ENCODE measurements around the gene ZNF354C. TPM values are rescaled to one million over a fixed set of nuclear protein-coding genes. Genes with fewer than 3 reads are reported as not detected.

Gene ZNF354C
- total and polyA plus RNA-seq, 10 of the 15 experiments (the other 5 are each of a cell fraction or from before 2014, with no cell fraction given): 0.01 to 0.03 (median 0.02) TPM; not detected in 7

GRCh38 chr5:179129607-179130071 is 69.5 kb downstream of the ZNF354C start:
- Histone ChIP-seq H3K36me3 (ENCODE audit: control insufficient read depth in 2 of 2, insufficient read depth in 2 of 2, low read length in 1 of 2) (no peaks in the 10 kb centered on the region), H3K27me3 (replicated peaks in 1 of 2; ENCODE audit: control insufficient read depth in 2 of 2, insufficient read depth in 2 of 2, low read length in 1 of 2) (no peaks in the 10 kb centered on the region), H4K20me1 (ENCODE audit: control insufficient read depth, insufficient read depth) (no peaks in the 10 kb centered on the region), H3K9me3 (replicated peaks; ENCODE audit: control insufficient read depth, insufficient read depth, low read length) (peaks cover 3% of the 10 kb centered on the region; the same call in 1 of the 3 replicates), H3K79me2 (ENCODE audit: control insufficient read depth, insufficient read depth, low read length) (no peaks in the 10 kb centered on the region), H3K4me1 (ENCODE audit: control insufficient read depth, insufficient read depth, low read length) (no peaks in the 10 kb centered on the region), H2AFZ (ENCODE audit: control insufficient read depth, low read depth, low read length) (no peak overlapping the region), H3K4me3 (no peak overlapping the region), H3K4me2 (ENCODE audit: control insufficient read depth, insufficient read depth) (no peak overlapping the region), H3K27ac (ENCODE audit: control insufficient read depth, insufficient read depth) (no peak overlapping the region), H3K9ac (ENCODE audit: control insufficient read depth, insufficient read depth, low read length) (no peak overlapping the region)
- 52% methylated on average over 16 of the region's 18 CpGs for WGBS (ENCODE audit: insufficient coverage, insufficient replicate concordance, low lambda C conversion rate, missing lambda C conversion rate)
- intact Hi-C loops (cut with micrococcal nuclease; ENCODE audit: unreplicated experiment) (no loop called here), in situ Hi-C loops (cut with MboI) (no loop called here)
- ChIA-PET POLR2A (no interaction called here), SMC1A (ENCODE audit: uncharacterized antibody, unreplicated experiment) (no interaction called here), RAD21 (ENCODE audit: unreplicated experiment) (no interaction called here), CTCF (no interaction called here)
- no peak for ATAC-seq
- no peak for FAIRE-seq
- no TSS peak for BruUV-seq (replicated peaks)
- no peak for DNase-seq (ENCODE audit: low read depth, low spot score)
- TF ChIP-seq SUPT20H (IDR thresholded peaks at IDR 0.05; ENCODE audit: borderline replicate concordance, control insufficient read depth, low read depth, low read length) (no peak), ZNF592 (IDR thresholded peaks at IDR 0.05) (no peak), HDAC2 (IDR thresholded peaks at IDR 0.05) (no peak), HDGF (IDR thresholded peaks at IDR 0.05) (no peak), MLLT1 (IDR thresholded peaks at IDR 0.05) (no peak), EP300 (IDR thresholded peaks at IDR 0.05; ENCODE audit: borderline replicate concordance in 1 of 2, control insufficient read depth in 1 of 2, low read depth in 2 of 2, low read length in 2 of 2) (no peak), NFYA (IDR thresholded peaks at IDR 0.05; ENCODE audit: borderline replicate concordance, low read depth, low read length) (no peak), NR2C2 (IDR thresholded peaks at IDR 0.05; ENCODE audit: borderline replicate concordance, control insufficient read depth, insufficient read length, low read depth) (no peak), IKZF1 (conservative IDR thresholded peaks at IDR 0.05) (no peak), ZNF217 (IDR thresholded peaks at IDR 0.05) (no peak), SREBF1 (IDR thresholded peaks at IDR 0.05; ENCODE audit: low read length) (no peak), SREBF2 (IDR thresholded peaks at IDR 0.05; ENCODE audit: low read length) (no peak), SMAD1 (IDR thresholded peaks at IDR 0.05; ENCODE audit: low read depth, partially characterized antibody) (no peak)
- TF ChIP-seq, protein P1, sequence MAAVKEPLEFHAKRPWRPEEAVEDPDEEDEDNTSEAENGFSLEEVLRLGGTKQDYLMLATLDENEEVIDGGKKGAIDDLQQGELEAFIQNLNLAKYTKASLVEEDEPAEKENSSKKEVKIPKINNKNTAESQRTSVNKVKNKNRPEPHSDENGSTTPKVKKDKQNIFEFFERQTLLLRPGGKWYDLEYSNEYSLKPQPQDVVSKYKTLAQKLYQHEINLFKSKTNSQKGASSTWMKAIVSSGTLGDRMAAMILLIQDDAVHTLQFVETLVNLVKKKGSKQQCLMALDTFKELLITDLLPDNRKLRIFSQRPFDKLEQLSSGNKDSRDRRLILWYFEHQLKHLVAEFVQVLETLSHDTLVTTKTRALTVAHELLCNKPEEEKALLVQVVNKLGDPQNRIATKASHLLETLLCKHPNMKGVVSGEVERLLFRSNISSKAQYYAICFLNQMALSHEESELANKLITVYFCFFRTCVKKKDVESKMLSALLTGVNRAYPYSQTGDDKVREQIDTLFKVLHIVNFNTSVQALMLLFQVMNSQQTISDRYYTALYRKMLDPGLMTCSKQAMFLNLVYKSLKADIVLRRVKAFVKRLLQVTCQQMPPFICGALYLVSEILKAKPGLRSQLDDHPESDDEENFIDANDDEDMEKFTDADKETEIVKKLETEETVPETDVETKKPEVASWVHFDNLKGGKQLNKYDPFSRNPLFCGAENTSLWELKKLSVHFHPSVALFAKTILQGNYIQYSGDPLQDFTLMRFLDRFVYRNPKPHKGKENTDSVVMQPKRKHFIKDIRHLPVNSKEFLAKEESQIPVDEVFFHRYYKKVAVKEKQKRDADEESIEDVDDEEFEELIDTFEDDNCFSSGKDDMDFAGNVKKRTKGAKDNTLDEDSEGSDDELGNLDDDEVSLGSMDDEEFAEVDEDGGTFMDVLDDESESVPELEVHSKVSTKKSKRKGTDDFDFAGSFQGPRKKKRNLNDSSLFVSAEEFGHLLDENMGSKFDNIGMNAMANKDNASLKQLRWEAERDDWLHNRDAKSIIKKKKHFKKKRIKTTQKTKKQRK (IDR thresholded peaks at IDR 0.05; ENCODE audit: low read depth, low read length): no peak
- TF ChIP-seq, protein P2, sequence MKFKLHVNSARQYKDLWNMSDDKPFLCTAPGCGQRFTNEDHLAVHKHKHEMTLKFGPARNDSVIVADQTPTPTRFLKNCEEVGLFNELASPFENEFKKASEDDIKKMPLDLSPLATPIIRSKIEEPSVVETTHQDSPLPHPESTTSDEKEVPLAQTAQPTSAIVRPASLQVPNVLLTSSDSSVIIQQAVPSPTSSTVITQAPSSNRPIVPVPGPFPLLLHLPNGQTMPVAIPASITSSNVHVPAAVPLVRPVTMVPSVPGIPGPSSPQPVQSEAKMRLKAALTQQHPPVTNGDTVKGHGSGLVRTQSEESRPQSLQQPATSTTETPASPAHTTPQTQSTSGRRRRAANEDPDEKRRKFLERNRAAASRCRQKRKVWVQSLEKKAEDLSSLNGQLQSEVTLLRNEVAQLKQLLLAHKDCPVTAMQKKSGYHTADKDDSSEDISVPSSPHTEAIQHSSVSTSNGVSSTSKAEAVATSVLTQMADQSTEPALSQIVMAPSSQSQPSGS (IDR thresholded peaks at IDR 0.05; ENCODE audit: low read length): no peak
